Right atrium auricular region (tissue), 2 donors: ENCODE results near the gene PRDX2. TPM values are rescaled to one million over a fixed set of nuclear protein-coding genes. Genes with fewer than 3 reads are reported as not detected.

Experiments
- DNase-seq: peaks from one replicate; pipeline ENCODE4 v3.0.0-alpha.2; 2019; ENCODE audit warnings: low spot score
- H3K27ac ChIP-seq, 2 donors: fragments of 200-600 bp; sonication (generic); 1 replicate in 1 of 2; 2 replicates in 1 of 2; pipeline ENCODE4 v1.5.1; 2016 to 2019
- H3K27me3 ChIP-seq, 2 donors: fragments of 200-600 bp; sonication (generic); one replicate each; pipeline versions ENCODE4 v1.5.1 to v1.6.0; 2017 to 2019
- H3K36me3 ChIP-seq: fragments of 200-600 bp; sonication (generic); one replicate; pipeline ENCODE4 v1.5.1; 2016
- H3K4me1 ChIP-seq, 2 donors: fragments of 200-600 bp; sonication (generic); one replicate each; pipeline versions ENCODE4 v1.5.1 to v1.6.0; 2017 to 2019
- H3K4me3 ChIP-seq, 2 donors: fragments of 200-600 bp; sonication (generic); 1 replicate in 1 of 2; 2 replicates in 1 of 2; pipeline ENCODE4 v1.5.1; 2017 to 2019; ENCODE audit warnings: mild to moderate bottlenecking in 1 of 2, moderate library complexity in 1 of 2
- H3K9me3 ChIP-seq, 2 donors: fragments of 200-600 bp; sonication (generic); one replicate each; pipeline ENCODE4 v1.5.1; 2019
- CTCF ChIP-seq, 2 donors: fragments of 200-600 bp; sonication (generic); IDR thresholded peaks; one replicate each; pipeline ENCODE4 v1.5.1; 2019; ENCODE audit warnings: antibody characterized with exemption in 2 of 2
- total RNA-seq, 2 donors: library from RNA; depleted of rRNA; stranded (reverse); fragments of >200 nt; gene quantifications; one replicate each; pipeline ENCODE4 v1.1.0, GENCODE V29; 2016

Gene PRDX2
- total RNA-seq, 2 donors from 2014 or later = 702 to 859 TPM

GRCh38 chr19:12790628-12791344 is 10.8 kb downstream of the PRDX2 start:
- peaks cover 9% of the 10 kb centered on the region for H3K36me3 ChIP-seq
- H3K27ac ChIP-seq = peak overlapping the region; percentile 96 to 99
- H3K4me3 ChIP-seq = peak overlapping the region; percentile 82 to 88
- H3K27me3 ChIP-seq = no peaks in the 10 kb centered on the region
- H3K9me3 ChIP-seq = no peaks in the 10 kb centered on the region
- peak; percentile 53 for DNase-seq
- TF ChIP-seq CTCF (IDR thresholded peaks at IDR 0.05) = no peak
- peaks cover 0 to 53% of the 10 kb centered on the region in 2 donors for H3K4me1 ChIP-seq

DNA sequence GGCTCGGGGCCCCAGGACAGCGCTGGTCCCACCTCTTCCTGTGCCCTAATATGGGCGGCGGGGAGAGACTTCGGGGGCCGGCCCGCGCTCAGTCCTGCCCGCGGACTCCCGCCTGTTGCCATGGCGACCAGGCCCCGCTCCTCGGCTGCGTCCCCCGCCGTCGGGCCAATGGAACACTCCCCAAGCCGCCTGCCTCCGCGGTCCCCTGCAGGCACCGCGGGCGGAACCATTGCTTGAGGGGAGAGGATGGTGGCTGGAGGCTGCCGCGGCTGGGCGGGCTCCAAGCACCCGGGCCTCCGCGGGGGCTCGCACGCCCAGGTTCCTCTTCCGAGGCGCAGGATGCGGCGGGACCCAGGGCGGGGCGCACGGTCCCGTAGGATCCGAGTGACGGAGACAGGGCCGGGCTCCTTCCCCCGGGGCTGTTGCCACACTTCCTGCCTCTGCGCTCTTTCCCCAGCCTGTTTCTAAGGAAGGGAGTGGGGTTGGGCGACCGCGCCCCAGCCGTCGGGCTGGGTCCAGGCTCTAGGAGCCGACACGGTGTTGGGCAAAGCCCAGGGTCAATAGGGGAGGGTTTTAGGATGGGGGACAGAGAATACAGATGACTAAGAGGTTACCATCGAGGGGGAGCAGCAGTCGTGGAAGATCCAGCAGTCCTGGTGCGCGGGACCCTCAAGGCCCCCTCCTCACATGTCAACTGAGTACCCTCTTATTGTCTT is 11.5 kb downstream of the PRDX2 start:
- H3K27me3 ChIP-seq = no peaks in the 10 kb centered on the region
- peaks cover 0 to 59% of the 10 kb centered on the region in 2 donors for H3K4me1 ChIP-seq
- peak overlapping the region; percentile 82 to 88 for H3K4me3 ChIP-seq
- peak overlapping the region; percentile 96 to 99 for H3K27ac ChIP-seq
- DNase-seq = peak; percentile 97
- peaks cover 9% of the 10 kb centered on the region for H3K36me3 ChIP-seq
- TF ChIP-seq CTCF (IDR thresholded peaks at IDR 0.05) = no peak
- no peaks in the 10 kb centered on the region for H3K9me3 ChIP-seq

DNA sequence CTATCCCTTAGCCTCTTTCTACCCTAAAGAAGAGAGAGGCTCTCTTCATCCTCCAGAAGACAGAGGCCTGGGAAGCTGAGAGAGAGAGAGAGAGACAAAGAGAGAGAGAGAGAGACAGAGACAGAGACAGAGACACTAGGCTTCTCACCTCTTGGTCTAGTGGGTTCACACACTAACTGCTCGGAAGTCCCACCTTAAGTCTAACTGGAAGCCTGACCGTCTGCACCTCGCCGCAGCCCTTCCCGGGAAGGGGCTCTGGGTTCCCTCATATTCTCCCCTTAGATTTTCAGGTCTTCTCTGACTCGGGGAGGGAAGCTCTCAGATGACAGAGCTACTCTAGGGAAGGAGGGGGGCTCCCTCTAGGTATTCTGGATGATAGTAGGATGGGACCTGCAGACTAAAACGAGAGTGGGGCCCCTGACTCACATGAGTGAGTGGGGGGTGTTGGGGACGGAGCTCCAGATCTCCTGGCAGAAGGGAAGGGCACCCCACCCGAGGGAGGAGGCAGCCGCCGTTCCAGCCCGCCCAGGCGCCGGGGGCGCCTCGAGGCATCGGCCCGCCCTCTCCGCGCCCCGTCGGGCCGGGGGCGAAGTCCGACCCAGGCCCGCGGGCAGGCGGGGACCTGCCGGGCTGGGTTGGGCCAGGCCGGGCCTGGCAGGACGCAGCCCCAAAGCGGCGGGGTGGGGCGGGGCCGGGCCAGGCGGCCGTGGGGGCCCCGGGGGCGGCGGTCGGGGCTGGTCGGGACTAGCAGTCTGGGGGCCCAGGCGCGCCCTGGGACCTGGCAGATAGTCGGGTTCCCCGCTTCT is 12.3 kb downstream of the PRDX2 start:
- no peak for TF ChIP-seq CTCF (IDR thresholded peaks at IDR 0.05)
- Histone ChIP-seq H3K27me3 (no peaks in the 10 kb centered on the region), H3K4me1 (peaks cover 0 to 66% of the 10 kb centered on the region in 2 donors), H3K27ac (peak overlapping the region; percentile 96 to 99), H3K4me3 (peak overlapping the region; percentile 82 to 88), H3K9me3 (no peaks in the 10 kb centered on the region), H3K36me3 (peaks cover 9% of the 10 kb centered on the region)
- DNase-seq = no peak

DNA sequence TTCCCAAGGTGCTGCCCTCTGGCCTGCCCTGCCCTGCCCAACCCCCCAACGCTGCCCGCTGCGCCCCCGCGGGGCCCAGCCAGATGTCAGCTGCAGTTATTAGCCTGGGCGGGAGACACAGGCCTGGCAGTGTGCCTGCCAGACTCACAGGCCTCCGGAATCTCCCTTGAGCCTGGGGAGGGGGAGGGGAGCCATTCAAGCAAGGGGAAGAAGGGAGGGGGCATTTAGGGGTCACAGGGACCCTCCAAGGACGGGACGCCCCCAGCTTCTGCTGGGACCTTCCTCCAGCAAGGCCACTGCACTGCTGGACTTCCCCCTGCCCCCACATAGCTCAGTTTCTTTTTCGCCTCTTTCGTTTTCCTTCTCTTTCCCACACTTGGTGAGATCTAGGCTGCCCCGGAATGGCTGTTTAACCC is 12.9 kb downstream of the PRDX2 start:
- peaks cover 0 to 67% of the 10 kb centered on the region in 2 donors for H3K4me1 ChIP-seq
- H3K27ac ChIP-seq = peak overlapping the region; percentile 96 to 99
- TF ChIP-seq CTCF (IDR thresholded peaks at IDR 0.05) = no peak
- no peaks in the 10 kb centered on the region for H3K9me3 ChIP-seq
- H3K36me3 ChIP-seq = peaks cover 9% of the 10 kb centered on the region
- peak; percentile 88 for DNase-seq
- H3K4me3 ChIP-seq = peak overlapping the region; percentile 82 to 88
- H3K27me3 ChIP-seq = no peaks in the 10 kb centered on the region

DNA sequence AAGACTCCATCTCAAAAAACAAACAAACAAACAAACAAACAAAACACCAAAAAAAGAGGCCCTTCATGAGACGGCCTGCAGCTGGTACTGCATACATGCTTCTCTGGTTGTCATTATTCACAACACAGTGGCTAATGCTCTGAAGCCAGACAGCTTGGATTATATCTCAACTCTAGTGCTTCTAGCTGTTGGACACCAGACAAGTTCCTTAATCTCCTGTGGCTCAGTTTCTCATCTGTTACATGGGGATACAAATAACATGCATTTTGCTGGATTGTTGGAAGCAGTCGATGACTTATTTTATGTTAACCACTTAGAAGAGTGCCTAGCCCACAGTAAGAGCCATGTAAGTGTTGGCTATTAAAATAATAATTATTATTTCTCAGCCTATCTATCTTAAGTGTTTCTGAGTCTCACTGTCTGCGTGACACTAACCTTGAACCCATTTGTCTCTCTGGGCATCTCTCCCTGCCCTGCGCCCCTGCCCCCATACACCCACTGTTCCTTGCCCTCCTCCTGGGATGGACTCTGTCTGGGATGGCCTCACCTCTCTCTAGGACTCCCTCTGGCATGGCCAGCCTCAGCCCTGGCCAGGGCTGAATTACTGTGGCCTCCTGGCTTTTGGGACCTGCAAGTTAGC is 13.4 kb downstream of the PRDX2 start:
- Histone ChIP-seq H3K27me3 (no peaks in the 10 kb centered on the region), H3K9me3 (no peaks in the 10 kb centered on the region), H3K4me1 (peaks cover 0 to 72% of the 10 kb centered on the region in 2 donors), H3K36me3 (peaks cover 9% of the 10 kb centered on the region), H3K27ac (peak overlapping the region; percentile 96 to 99), H3K4me3 (peak overlapping the region in 1 of 2 donors; percentile 82)
- no peak for DNase-seq
- TF ChIP-seq CTCF (IDR thresholded peaks at IDR 0.05) = no peak
